HepG2 (cell line): ENCODE data around the gene XRCC5. TPM values are rescaled to one million over a fixed set of nuclear protein-coding genes. Genes with fewer than 3 reads are reported as not detected.

Experiments used
- ATAC-seq: fragments of 200-7000 bp; cut with Tn5 transposase; 3 replicates; pipeline ENCODE4 v1.9.1; 2020; ENCODE audit warnings: mild to moderate bottlenecking, moderate library complexity
- BruUV-seq: library from RNA; stranded (reverse); fragments of 400-500 nt; replicated peaks from 2 replicates; lab custom pipeline; 2021; lab: Mats Ljungman, UMichigan
- CTCF ChIA-PET: fragments of 300-600 bp; formaldehyde crosslinking; extraction: SDS; loops from one replicate; lab custom pipeline; 2021; ENCODE audit warnings: low total read pairs, inconsistent platforms, low intra/inter-chr PET ratio; lab: Yijun Ruan, JAX
- POLR2A ChIA-PET: fragments of 350-600 bp; sonication (Branson Sonifier 250); formaldehyde crosslinking; loops from one replicate; lab custom pipeline; 2020; ENCODE audit warnings: antibody characterized with exemption, inconsistent platforms; lab: Yijun Ruan, JAX
- DNase-seq: peaks from one replicate; pipeline ENCODE4 v3.0.0-alpha.2; 2015; ENCODE audit warnings: low spot score
- FAIRE-seq: peaks from 3 replicates; lab custom pipeline; 2011; peaks lifted over from hg19 to GRCh38; lab: Jason Lieb, UNC
- H2AFZ ChIP-seq: one replicate; pipeline ENCODE4 v1.6.1; 2011; ENCODE audit warnings: low read length, inconsistent platforms
- H3K27ac ChIP-seq: fragments of 300-600 bp; 3 replicates; pipeline ENCODE4 v1.8.0; 2011; ENCODE audit warnings: mixed run types, mild to moderate bottlenecking, mixed read lengths, low read length, inconsistent platforms; ENCODE audit not compliant: insufficient read depth; ENCODE audit errors: extremely low read length
- H3K27me3 ChIP-seq, 2 experiments: fragments of 200-600 bp in 1 of 2; 2 replicates in 1 of 2; 3 replicates in 1 of 2; pipeline versions ENCODE4 v1.6.0 to v1.8.0; 2011; ENCODE audit warnings: low read length in 2 of 2, mild to moderate bottlenecking in 2 of 2, moderate library complexity in 2 of 2, inconsistent platforms in 1 of 2; ENCODE audit not compliant: insufficient read depth in 2 of 2, control insufficient read depth in 1 of 2
- H3K36me3 ChIP-seq, 2 experiments: fragments of 200-600 bp in 1 of 2; replicated peaks in 1 of 2; 2 replicates in 1 of 2; 3 replicates in 1 of 2; pipeline versions ENCODE4 v1.5.1 to v1.8.0; 2011; ENCODE audit warnings: low read length in 2 of 2, inconsistent platforms in 1 of 2; ENCODE audit not compliant: insufficient read depth in 2 of 2, control insufficient read depth in 1 of 2
- H3K4me1 ChIP-seq: 2 replicates; pipeline ENCODE4 v1.5.1; 2012; ENCODE audit warnings: low read length, inconsistent platforms; ENCODE audit not compliant: insufficient read depth
- H3K4me2 ChIP-seq: 2 replicates; pipeline ENCODE4 v1.6.0; 2011; ENCODE audit warnings: low read depth, low read length, inconsistent platforms
- H3K4me3 ChIP-seq, 3 experiments: fragments of 200-600 bp in 1 of 3; sonication (generic), shearing (Covaris generic) in 1 of 3; replicated peaks in 1 of 3; 2 replicates each; pipeline ENCODE4 v1.5.1; 2011 to 2016; ENCODE audit warnings: low read length in 3 of 3, inconsistent platforms in 2 of 3, low read depth in 2 of 3, mild to moderate bottlenecking in 2 of 3, control low read depth in 1 of 3, mixed read lengths in 1 of 3; ENCODE audit not compliant: insufficient read depth in 1 of 3
- H3K79me2 ChIP-seq: one replicate; pipeline ENCODE4 v1.6.1; 2011; ENCODE audit warnings: low read length, inconsistent platforms; ENCODE audit not compliant: insufficient read depth
- H3K9ac ChIP-seq: 2 replicates; pipeline ENCODE4 v1.6.0; 2011; ENCODE audit warnings: mild to moderate bottlenecking, low read depth, low read length, inconsistent platforms; ENCODE audit not compliant: insufficient read depth
- H3K9me3 ChIP-seq: 2 replicates; pipeline ENCODE4 v1.5.1; 2012; ENCODE audit warnings: mild to moderate bottlenecking, low read length
- H4K20me1 ChIP-seq: 2 replicates; pipeline ENCODE4 v1.6.0; 2011; ENCODE audit warnings: inconsistent platforms, mild to moderate bottlenecking, low read length, moderate library complexity; ENCODE audit not compliant: insufficient read depth
- KLF12 ChIP-seq: sonication (generic); formaldehyde crosslinking; IDR thresholded peaks from 2 replicates; pipeline ENCODE4 v1.4.0; 2020; ENCODE audit warnings: missing genetic modification reagents, borderline replicate concordance
- MTF2 ChIP-seq: sonication (generic); formaldehyde crosslinking; IDR thresholded peaks from 2 replicates; pipeline ENCODE4 v1.5.0; 2020; ENCODE audit warnings: missing genetic modification reagents, borderline replicate concordance
- NFE2L2 ChIP-seq: fragments of 150-350 bp; IDR thresholded peaks from 2 replicates; pipeline ENCODE4 v1.6.1; 2014; ENCODE audit warnings: low read length
- SKI ChIP-seq: fragments of 450-650 bp; IDR thresholded peaks from one replicate; pipeline ENCODE4 v1.6.1; 2018; ENCODE audit warnings: mild to moderate bottlenecking; ENCODE audit not compliant: partially characterized antibody
- ZFY ChIP-seq: sonication (generic); formaldehyde crosslinking; IDR thresholded peaks from 2 replicates; pipeline ENCODE4 v1.4.0; 2020; ENCODE audit warnings: missing genetic modification reagents
- ZMYM2 ChIP-seq: sonication (generic); formaldehyde crosslinking; IDR thresholded peaks from 2 replicates; pipeline ENCODE4 v1.8.0; 2022; ENCODE audit warnings: mild to moderate bottlenecking, missing genetic modification reagents
- ZNF20 ChIP-seq: sonication (generic); formaldehyde crosslinking; IDR thresholded peaks from 2 replicates; pipeline ENCODE4 v1.4.0; 2020; ENCODE audit warnings: mild to moderate bottlenecking, moderate library complexity, missing genetic modification reagents
- ZNF605 ChIP-seq: sonication (generic); formaldehyde crosslinking; IDR thresholded peaks from 2 replicates; pipeline ENCODE4 v1.8.0; 2022; ENCODE audit warnings: mild to moderate bottlenecking, missing genetic modification reagents
- ZNF7 ChIP-seq: IDR thresholded peaks from 2 replicates; pipeline ENCODE4 v1.6.1; 2016; ENCODE audit warnings: missing biosample characterization, missing genetic modification reagents
- ZNF766 ChIP-seq: sonication (generic); formaldehyde crosslinking; IDR thresholded peaks from 2 replicates; pipeline ENCODE4 v1.5.0; 2020; ENCODE audit warnings: missing genetic modification reagents, borderline replicate concordance
- ZSCAN20 ChIP-seq: sonication (generic); formaldehyde crosslinking; IDR thresholded peaks from 2 replicates; pipeline ENCODE4 v1.4.0; 2020; ENCODE audit warnings: missing genetic modification reagents, mild to moderate bottlenecking, borderline replicate concordance
- WGBS: methylation state at CpG from one replicate; pipeline ENCODE4 v1.1.6; 2017; ENCODE audit warnings: low lambda C conversion rate; 5-methylcytosine and 5-hydroxymethylcytosine counted together
- in situ Hi-C: cut with HindIII; loops from 2 replicates; pipeline ENCODE4 v1.10.0; 2017; ENCODE audit warnings: low pct_unique_long_range_greater_than_20kb; ENCODE audit not compliant: extremely low pct_ligation_motif_present
- intact Hi-C: fragments of 100-400 bp; cut with micrococcal nuclease; formaldehyde crosslinking; loops from one replicate; pipeline ENCODE4 v1.10.0; 2022; ENCODE audit not compliant: unreplicated experiment
- polyA plus RNA-seq, 8 experiments: library from polyadenylated mRNA; depleted of rRNA in 3 of 8; stranded (reverse) in 7 of 8; unstranded in 1 of 8; fragments of >200 nt; fragmentation: Illumina TruSeq in 4 of 8; extraction: Trizol in 4 of 8; gene quantifications; 2 replicates each; pipeline versions ENCODE4 v1.2.1 to v1.2.3, GENCODE V29; 2011 to 2016; ENCODE audit warnings: low read depth in 4 of 8, missing spikeins in 1 of 8, mixed read lengths in 1 of 8; ENCODE audit not compliant: insufficient read depth in 1 of 8
- total RNA-seq, 5 experiments: library from RNA; depleted of rRNA; stranded (reverse); fragments of >200 nt; fragmentation: Illumina TruSeq; extraction: Trizol; gene quantifications; 2 replicates each; pipeline ENCODE4 v1.2.3, GENCODE V29; 2016; ENCODE audit warnings: low read depth in 1 of 5
- TF ChIP-seq, protein P1 (sequence below): sonication (generic); formaldehyde crosslinking; IDR thresholded peaks from 2 replicates; pipeline ENCODE4 v1.4.0; 2020; ENCODE audit warnings: missing genetic modification reagents
- TF ChIP-seq, protein P2 (sequence below): IDR thresholded peaks from 2 replicates; pipeline ENCODE4 v1.6.1; 2018; ENCODE audit warnings: missing genetic modification reagents
- TF ChIP-seq, protein P3 (sequence below): sonication (generic); formaldehyde crosslinking; IDR thresholded peaks from 2 replicates; pipeline ENCODE4 v1.5.0; 2020; ENCODE audit warnings: mild to moderate bottlenecking, missing genetic modification reagents

The XRCC5 gene
- total and polyA plus RNA-seq, 2 of the 13 experiments (the other 11 are each of a cell fraction or from before 2014, with no cell fraction given), result 264 to 454 TPM

DNA sequence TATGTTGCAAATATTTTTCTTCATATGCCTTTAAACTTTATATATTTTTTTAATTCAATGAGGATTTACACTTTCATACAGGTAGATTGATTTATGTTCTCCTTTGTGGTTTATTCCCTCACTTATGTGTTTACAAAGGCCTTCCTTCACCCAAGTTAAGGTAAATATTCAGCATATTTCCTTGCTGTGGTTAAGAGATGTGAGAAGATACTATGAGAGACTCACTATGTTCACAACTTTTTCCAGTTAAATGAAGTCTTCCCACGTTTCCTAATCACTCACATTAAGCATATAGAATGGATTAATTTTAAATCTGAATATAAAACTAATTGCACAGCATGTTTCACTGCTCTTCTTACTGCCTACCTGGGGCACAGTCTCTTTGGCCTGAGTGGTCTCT is 28.1 kb upstream of the XRCC5 start:
- CTCF ChIA-PET, result interaction anchor here (1.1 kb wide), 1 partner anchor 35 kb away, joined by 3 read pairs; no protein-coding TSS in a partner anchor
- intact Hi-C loops, result no loop called here
- no peaks in the 10 kb centered on the region; a peak in 1 of 5 replicates for H3K27me3 ChIP-seq
- no peak overlapping the region for H2AFZ ChIP-seq
- no peaks in the 10 kb centered on the region for H4K20me1 ChIP-seq
- peak overlapping the region; percentile 85 to 100 (median 99) for H3K4me3 ChIP-seq
- no peaks in the 10 kb centered on the region for H3K9me3 ChIP-seq
- ATAC-seq (no peak), DNase-seq (no peak), FAIRE-seq (no peak)
- peak overlapping the region; percentile 92 for H3K9ac ChIP-seq
- peak overlapping the region; percentile 97 for H3K4me2 ChIP-seq
- H3K4me1 ChIP-seq, result peaks cover 83% of the 10 kb centered on the region
- peak overlapping the region; percentile 88 for H3K27ac ChIP-seq
- in situ Hi-C loops, result no loop called here
- POLR2A ChIA-PET, result interaction anchor here (0.9 to 5.3 kb wide), 10 partner anchors 10 to 42 kb away, joined by 3 to 131 read pairs (median 9); partner anchors contain the start of gene XRCC5
- H3K79me2 ChIP-seq, result peaks cover 51% of the 10 kb centered on the region
- WGBS, result 0% methylated on average over 1 of the region's 1 CpG
- no peaks in the 10 kb centered on the region for H3K36me3 ChIP-seq
- TF ChIP-seq NFE2L2, result no peak
- no peak for TF ChIP-seq ZNF605
- TF ChIP-seq ZNF7, result peak; percentile 90
- TF ChIP-seq, protein P1, sequence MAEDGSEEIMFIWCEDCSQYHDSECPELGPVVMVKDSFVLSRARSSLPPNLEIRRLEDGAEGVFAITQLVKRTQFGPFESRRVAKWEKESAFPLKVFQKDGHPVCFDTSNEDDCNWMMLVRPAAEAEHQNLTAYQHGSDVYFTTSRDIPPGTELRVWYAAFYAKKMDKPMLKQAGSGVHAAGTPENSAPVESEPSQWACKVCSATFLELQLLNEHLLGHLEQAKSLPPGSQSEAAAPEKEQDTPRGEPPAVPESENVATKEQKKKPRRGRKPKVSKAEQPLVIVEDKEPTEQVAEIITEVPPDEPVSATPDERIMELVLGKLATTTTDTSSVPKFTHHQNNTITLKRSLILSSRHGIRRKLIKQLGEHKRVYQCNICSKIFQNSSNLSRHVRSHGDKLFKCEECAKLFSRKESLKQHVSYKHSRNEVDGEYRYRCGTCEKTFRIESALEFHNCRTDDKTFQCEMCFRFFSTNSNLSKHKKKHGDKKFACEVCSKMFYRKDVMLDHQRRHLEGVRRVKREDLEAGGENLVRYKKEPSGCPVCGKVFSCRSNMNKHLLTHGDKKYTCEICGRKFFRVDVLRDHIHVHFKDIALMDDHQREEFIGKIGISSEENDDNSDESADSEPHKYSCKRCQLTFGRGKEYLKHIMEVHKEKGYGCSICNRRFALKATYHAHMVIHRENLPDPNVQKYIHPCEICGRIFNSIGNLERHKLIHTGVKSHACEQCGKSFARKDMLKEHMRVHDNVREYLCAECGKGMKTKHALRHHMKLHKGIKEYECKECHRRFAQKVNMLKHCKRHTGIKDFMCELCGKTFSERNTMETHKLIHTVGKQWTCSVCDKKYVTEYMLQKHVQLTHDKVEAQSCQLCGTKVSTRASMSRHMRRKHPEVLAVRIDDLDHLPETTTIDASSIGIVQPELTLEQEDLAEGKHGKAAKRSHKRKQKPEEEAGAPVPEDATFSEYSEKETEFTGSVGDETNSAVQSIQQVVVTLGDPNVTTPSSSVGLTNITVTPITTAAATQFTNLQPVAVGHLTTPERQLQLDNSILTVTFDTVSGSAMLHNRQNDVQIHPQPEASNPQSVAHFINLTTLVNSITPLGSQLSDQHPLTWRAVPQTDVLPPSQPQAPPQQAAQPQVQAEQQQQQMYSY (CRISPR knock-in tag), result 0 out of 2 replicates have a peak, but pooled peaks have one; percentile 3
- TF ChIP-seq ZMYM2 (CRISPR knock-in tag), result peak; percentile 41; the same call in 1 of the 2 replicates
- no peak for TF ChIP-seq MTF2 (CRISPR knock-in tag)
- 0 out of 2 replicates have a peak, but pooled peaks have one; percentile 8 for TF ChIP-seq ZNF20 (CRISPR knock-in tag)
- TF ChIP-seq, protein P2, sequence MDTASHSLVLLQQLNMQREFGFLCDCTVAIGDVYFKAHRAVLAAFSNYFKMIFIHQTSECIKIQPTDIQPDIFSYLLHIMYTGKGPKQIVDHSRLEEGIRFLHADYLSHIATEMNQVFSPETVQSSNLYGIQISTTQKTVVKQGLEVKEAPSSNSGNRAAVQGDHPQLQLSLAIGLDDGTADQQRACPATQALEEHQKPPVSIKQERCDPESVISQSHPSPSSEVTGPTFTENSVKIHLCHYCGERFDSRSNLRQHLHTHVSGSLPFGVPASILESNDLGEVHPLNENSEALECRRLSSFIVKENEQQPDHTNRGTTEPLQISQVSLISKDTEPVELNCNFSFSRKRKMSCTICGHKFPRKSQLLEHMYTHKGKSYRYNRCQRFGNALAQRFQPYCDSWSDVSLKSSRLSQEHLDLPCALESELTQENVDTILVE (CRISPR knock-in tag), result 0 out of 2 replicates have a peak, but pooled peaks have one; percentile 3
- TF ChIP-seq ZNF766 (CRISPR knock-in tag), result 0 out of 2 replicates have a peak, but pooled peaks have one; percentile 16
- TF ChIP-seq KLF12 (CRISPR knock-in tag), result 0 out of 2 replicates have a peak, but pooled peaks have one; percentile 1
- no peak for TF ChIP-seq ZFY
- 0 out of 2 replicates have a peak, but pooled peaks have one; percentile 26 for TF ChIP-seq ZSCAN20 (CRISPR knock-in tag)
- TF ChIP-seq, protein P3, sequence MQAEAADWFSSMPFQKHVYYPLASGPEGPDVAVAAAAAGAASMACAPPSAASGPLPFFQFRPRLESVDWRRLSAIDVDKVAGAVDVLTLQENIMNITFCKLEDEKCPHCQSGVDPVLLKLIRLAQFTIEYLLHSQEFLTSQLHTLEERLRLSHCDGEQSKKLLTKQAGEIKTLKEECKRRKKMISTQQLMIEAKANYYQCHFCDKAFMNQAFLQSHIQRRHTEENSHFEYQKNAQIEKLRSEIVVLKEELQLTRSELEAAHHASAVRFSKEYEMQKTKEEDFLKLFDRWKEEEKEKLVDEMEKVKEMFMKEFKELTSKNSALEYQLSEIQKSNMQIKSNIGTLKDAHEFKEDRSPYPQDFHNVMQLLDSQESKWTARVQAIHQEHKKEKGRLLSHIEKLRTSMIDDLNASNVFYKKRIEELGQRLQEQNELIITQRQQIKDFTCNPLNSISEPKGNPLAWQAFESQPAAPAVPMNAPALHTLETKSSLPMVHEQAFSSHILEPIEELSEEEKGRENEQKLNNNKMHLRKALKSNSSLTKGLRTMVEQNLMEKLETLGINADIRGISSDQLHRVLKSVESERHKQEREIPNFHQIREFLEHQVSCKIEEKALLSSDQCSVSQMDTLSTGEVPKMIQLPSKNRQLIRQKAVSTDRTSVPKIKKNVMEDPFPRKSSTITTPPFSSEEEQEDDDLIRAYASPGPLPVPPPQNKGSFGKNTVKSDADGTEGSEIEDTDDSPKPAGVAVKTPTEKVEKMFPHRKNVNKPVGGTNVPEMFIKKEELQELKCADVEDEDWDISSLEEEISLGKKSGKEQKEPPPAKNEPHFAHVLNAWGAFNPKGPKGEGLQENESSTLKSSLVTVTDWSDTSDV (CRISPR knock-in tag), result no peak
- no peak for TF ChIP-seq SKI
- TF ChIP-seq, all 625 proteins: peak for 8
- TSS peak; percentile 79 for BruUV-seq
